H1 (cell line): ENCODE measurements around the gene TARDBP. TPM values are rescaled to one million over a fixed set of nuclear protein-coding genes. Genes with fewer than 3 reads are reported as not detected.
A peak's percentile ranks its signal among the peaks of the same experiment; 100 is the strongest.

Experiments
- CTCF ChIA-PET: fragments of 300-600 bp; sonication (Branson Sonifier 250); formaldehyde crosslinking; loops from one replicate; lab custom pipeline; 2021; ENCODE audit not compliant: partially characterized antibody; lab: Charles Lee
- POLR2A ChIA-PET: fragments of 300-600 bp; sonication (Branson Sonifier 250); formaldehyde crosslinking; loops from one replicate; lab custom pipeline; 2021; ENCODE audit warnings: inconsistent platforms; ENCODE audit not compliant: partially characterized antibody; lab: Charles Lee
- DNase-seq, 2 experiments: peaks; one replicate each; pipeline versions ENCODE4 v3.0.0 to v3.0.0-alpha.2; 2010 to 2022; ENCODE audit warnings: low spot score in 2 of 2, low read depth in 1 of 2, mixed read lengths in 1 of 2
- FAIRE-seq: peaks from 2 replicates; lab custom pipeline; 2011; peaks lifted over from hg19 to GRCh38; lab: Jason Lieb, UNC
- H2AFZ ChIP-seq: 2 replicates; pipeline ENCODE4 v1.8.1; 2012; ENCODE audit warnings: low read length, inconsistent platforms
- H2AK5ac ChIP-seq: 2 replicates; pipeline ENCODE4 v1.6.1; 2013; ENCODE audit warnings: low read depth, low read length
- H2BK120ac ChIP-seq: replicated peaks from 2 replicates; pipeline ENCODE3; 2013; ENCODE audit warnings: low read depth, low read length, inconsistent platforms
- H2BK12ac ChIP-seq: 2 replicates; pipeline ENCODE4 v1.6.1; 2013; ENCODE audit warnings: low read depth, low read length
- H2BK15ac ChIP-seq: 2 replicates; pipeline ENCODE4 v1.6.1; 2013; ENCODE audit warnings: low read length
- H2BK20ac ChIP-seq: 2 replicates; pipeline ENCODE4 v1.6.1; 2013; ENCODE audit warnings: low read length
- H2BK5ac ChIP-seq: 2 replicates; pipeline ENCODE4 v1.6.1; 2013; ENCODE audit warnings: low read depth, low read length
- H3K14ac ChIP-seq: 2 replicates; pipeline ENCODE4 v1.6.1; 2013; ENCODE audit warnings: inconsistent platforms; ENCODE audit not compliant: insufficient read length
- H3K18ac ChIP-seq: 2 replicates; pipeline ENCODE4 v1.6.1; 2013; ENCODE audit warnings: low read length; ENCODE audit errors: extremely low read depth
- H3K23ac ChIP-seq: 2 replicates; pipeline ENCODE4 v1.6.1; 2013; ENCODE audit warnings: inconsistent platforms; ENCODE audit not compliant: insufficient read length
- H3K23me2 ChIP-seq: 2 replicates; pipeline ENCODE4 v1.6.1; 2013; ENCODE audit warnings: low read depth, low read length
- H3K27ac ChIP-seq: 2 replicates; pipeline ENCODE4 v1.6.1; 2011; ENCODE audit warnings: low read depth, low read length, inconsistent platforms
- H3K27me3 ChIP-seq, 4 experiments: replicated peaks in 1 of 4; 1 replicate in 1 of 4; 2 replicates in 3 of 4; pipeline versions ENCODE4 v1.6.1 to v1.8.1; 2011 to 2013; ENCODE audit warnings: low read length in 3 of 4, mild to moderate bottlenecking in 3 of 4, inconsistent platforms in 2 of 4, mixed read lengths in 2 of 4, moderate library complexity in 1 of 4; ENCODE audit not compliant: control insufficient read depth in 3 of 4, insufficient read depth in 3 of 4; ENCODE audit errors: extremely low read depth in 1 of 4
- H3K36me3 ChIP-seq, 4 experiments: 2 replicates each; pipeline versions ENCODE4 v1.6.1 to v1.8.1; 2011 to 2013; ENCODE audit warnings: mild to moderate bottlenecking in 4 of 4, low read length in 3 of 4, moderate library complexity in 2 of 4, control low read depth in 1 of 4, inconsistent platforms in 1 of 4; ENCODE audit not compliant: insufficient read depth in 4 of 4, control insufficient read depth in 2 of 4
- H3K4ac ChIP-seq: replicated peaks from 2 replicates; pipeline ENCODE3; 2013; ENCODE audit warnings: low read length, low read depth, mixed read lengths, inconsistent platforms; ENCODE audit not compliant: insufficient read length
- H3K4me1 ChIP-seq, 4 experiments: replicated peaks in 1 of 4; 1 replicate in 1 of 4; 2 replicates in 3 of 4; pipeline versions ENCODE4 v1.6.1 to v1.8.1; 2011 to 2013; ENCODE audit warnings: low read length in 3 of 4, inconsistent platforms in 2 of 4, mixed read lengths in 1 of 4; ENCODE audit not compliant: insufficient read depth in 4 of 4, control insufficient read depth in 3 of 4
- H3K4me2 ChIP-seq, 2 experiments: 2 replicates each; pipeline versions ENCODE4 v1.6.1 to v1.8.1; 2011 to 2013; ENCODE audit warnings: low read depth in 2 of 2, low read length in 2 of 2, control low read depth in 1 of 2, inconsistent platforms in 1 of 2, mild to moderate bottlenecking in 1 of 2; ENCODE audit not compliant: insufficient read depth in 1 of 2
- H3K4me3 ChIP-seq, 4 experiments: fragments of 200-600, 300-600 bp in 1 of 4; sonication (generic), shearing (Covaris generic), sonication (Bioruptor Twin) in 1 of 4; 2 replicates each; pipeline versions ENCODE4 v1.5.1 to v1.8.1; 2011 to 2016; ENCODE audit warnings: low read length in 4 of 4, low read depth in 3 of 4, control low read depth in 2 of 4, inconsistent platforms in 2 of 4, mild to moderate bottlenecking in 2 of 4, mixed read lengths in 1 of 4, moderate library complexity in 1 of 4; ENCODE audit not compliant: insufficient read depth in 2 of 4; ENCODE audit errors: extremely low read depth in 1 of 4
- H3K56ac ChIP-seq: replicated peaks from 2 replicates; pipeline ENCODE3; 2013; ENCODE audit warnings: low read depth, mild to moderate bottlenecking, mixed read lengths, low read length, inconsistent platforms; ENCODE audit not compliant: insufficient read length
- H3K79me1 ChIP-seq: 2 replicates; pipeline ENCODE4 v1.6.1; 2013; ENCODE audit warnings: low read depth, low read length, control low read depth
- H3K79me2 ChIP-seq, 2 experiments: 2 replicates each; pipeline versions ENCODE4 v1.6.1 to v1.8.1; 2012 to 2013; ENCODE audit warnings: low read length in 2 of 2, mild to moderate bottlenecking in 2 of 2, inconsistent platforms in 1 of 2; ENCODE audit not compliant: insufficient read depth in 2 of 2, control insufficient read depth in 1 of 2
- H3K9ac ChIP-seq, 4 experiments: replicated peaks in 1 of 4; 1 replicate in 1 of 4; 2 replicates in 3 of 4; pipeline versions ENCODE4 v1.6.1 to v1.8.1; 2011 to 2013; ENCODE audit warnings: low read depth in 3 of 4, low read length in 3 of 4, control low read depth in 2 of 4, mild to moderate bottlenecking in 2 of 4, moderate library complexity in 2 of 4, inconsistent platforms in 1 of 4; ENCODE audit errors: extremely low read depth in 1 of 4
- H3K9me3 ChIP-seq, 2 experiments: 2 replicates each; pipeline versions ENCODE4 v1.6.1 to v1.8.1; 2012 to 2013; ENCODE audit warnings: mild to moderate bottlenecking in 2 of 2, moderate library complexity in 2 of 2, control low read depth in 1 of 2, inconsistent platforms in 1 of 2, low read depth in 1 of 2, low read length in 1 of 2, mixed read lengths in 1 of 2; ENCODE audit not compliant: insufficient read depth in 2 of 2
- H4K20me1 ChIP-seq, 2 experiments: replicated peaks in 1 of 2; 2 replicates each; pipeline versions ENCODE3 to v1.8.1; 2011 to 2013; ENCODE audit warnings: inconsistent platforms in 2 of 2, low read length in 2 of 2, mild to moderate bottlenecking in 1 of 2; ENCODE audit not compliant: insufficient read depth in 2 of 2, control insufficient read depth in 1 of 2
- H4K5ac ChIP-seq: 2 replicates; pipeline ENCODE4 v1.6.1; 2013; ENCODE audit warnings: low read length, low read depth, mixed read lengths, inconsistent platforms; ENCODE audit not compliant: insufficient read length
- H4K8ac ChIP-seq: 2 replicates; pipeline ENCODE4 v1.8.0; 2013; ENCODE audit warnings: mild to moderate bottlenecking, moderate library complexity, low read length, inconsistent platforms; ENCODE audit not compliant: insufficient read depth; ENCODE audit errors: extremely low read depth
- H4K91ac ChIP-seq: replicated peaks from 2 replicates; pipeline ENCODE3; 2013; ENCODE audit warnings: low read length, mixed read lengths, inconsistent platforms; ENCODE audit not compliant: insufficient read length
- ASH2L ChIP-seq: fragments of 200-600, 300-600 bp; sonication (generic); IDR thresholded peaks from one replicate; pipeline ENCODE4 v1.7.1; 2017; ENCODE audit warnings: low read length
- CREB1 ChIP-seq: IDR thresholded peaks from 2 replicates; pipeline ENCODE4 v1.6.1; 2012; ENCODE audit warnings: inconsistent platforms
- EZH2 ChIP-seq: fragments of 200-600 bp; sonication (generic); IDR thresholded peaks from 2 replicates; pipeline ENCODE4 v1.7.1; 2012; ENCODE audit warnings: low read depth, mild to moderate bottlenecking, moderate library complexity, low read length, inconsistent platforms; ENCODE audit not compliant: severe bottlenecking
- RXRA ChIP-seq: IDR thresholded peaks from 2 replicates; pipeline ENCODE4 v1.6.1; 2011; ENCODE audit warnings: low read depth, mild to moderate bottlenecking, low read length, moderate library complexity; ENCODE audit not compliant: insufficient read depth
- SAP30 ChIP-seq: fragments of 300-600 bp; sonication (generic); IDR thresholded peaks from 2 replicates; pipeline ENCODE4 v1.7.1; 2012; ENCODE audit warnings: low read length, moderate library complexity, mild to moderate bottlenecking, inconsistent platforms; ENCODE audit not compliant: insufficient read depth, insufficient replicate concordance
- SIX5 ChIP-seq: IDR thresholded peaks from 2 replicates; pipeline ENCODE4 v1.6.1; 2011; ENCODE audit warnings: mild to moderate bottlenecking, low read depth, low read length
- SRF ChIP-seq: IDR thresholded peaks from 2 replicates; pipeline ENCODE4 v1.6.1; 2011; ENCODE audit warnings: mild to moderate bottlenecking, low read depth, low read length, moderate library complexity
- TEAD4 ChIP-seq: IDR thresholded peaks from 2 replicates; pipeline ENCODE4 v1.6.1; 2012; ENCODE audit warnings: low read depth, low read length, inconsistent platforms, mixed read lengths
- WGBS, 2 experiments: shearing (Covaris generic) in 1 of 2; methylation state at CpG; one replicate each; pipeline versions ENCODE4 v1.1.6 to v1.1.7; 2013 to 2015; ENCODE audit warnings: low lambda C conversion rate in 2 of 2, mixed read lengths in 2 of 2, inconsistent platforms in 1 of 2, low coverage in 1 of 2, missing lambda C conversion rate in 1 of 2; ENCODE audit not compliant: insufficient replicate concordance in 2 of 2, insufficient coverage in 1 of 2, insufficient read length in 1 of 2; ENCODE audit errors: extremely low coverage in 1 of 2, missing lambda C conversion rate in 1 of 2; 5-methylcytosine and 5-hydroxymethylcytosine counted together
- polyA plus RNA-seq, 7 experiments: library from polyadenylated mRNA; depleted of rRNA in 3 of 7; stranded (reverse) in 5 of 7; unstranded in 2 of 7; fragments of >200 nt in 5 of 7; fragments of 200-250 nt in 2 of 7; gene quantifications; 1 replicate in 5 of 7; 2 replicates in 1 of 7; 4 replicates in 1 of 7; pipeline versions ENCODE4 v1.2.1 to v1.2.3, GENCODE V29; 2011 to 2013; ENCODE audit warnings: missing spikeins in 2 of 7, mixed read lengths in 2 of 7
- total RNA-seq: library from RNA; stranded (reverse); fragmentation: NEBNext Ultra II Directional; extraction: Animal tissue kit (Norgen Biotek cat#: 25700); gene quantifications from 2 replicates; pipeline ENCODE4 v1.2.1, GENCODE V29; 2021
- TF ChIP-seq, protein P1 (sequence below), 3 experiments: IDR thresholded peaks; 1 replicate in 2 of 3; 2 replicates in 1 of 3; pipeline versions ENCODE4 v1.5.1 to v1.6.1; 2011; ENCODE audit warnings: low read length in 3 of 3, mild to moderate bottlenecking in 3 of 3, inconsistent platforms in 2 of 3, low read depth in 1 of 3, moderate library complexity in 1 of 3; ENCODE audit not compliant: insufficient read depth in 1 of 3; ENCODE audit errors: control extremely low read depth in 1 of 3

TARDBP gene
- total and polyA plus RNA-seq, 2 of the 8 experiments (the other 6 are each of a cell fraction or from before 2014, with no cell fraction given), result 144 to 240 TPM

- Histone ChIP-seq H2AK5ac (no peak overlapping the region), H3K4me1 (peaks cover 0 to 4% (median 2%) of the 10 kb centered on the region in 4 experiments; a peak in 4 of 7 replicates), H3K9me3 (no peaks in the 10 kb centered on the region), H3K56ac (no peak overlapping the region), H2BK20ac (no peak overlapping the region), H2BK12ac (no peak overlapping the region), H3K4ac (no peak overlapping the region), H3K9ac (no peak overlapping the region), H3K36me3 (no peaks in the 10 kb centered on the region), H3K79me1 (no peaks in the 10 kb centered on the region), H3K27me3 (no peaks in the 10 kb centered on the region), H3K14ac (no peak overlapping the region), H3K27ac (no peak overlapping the region), H3K23me2 (no peaks in the 10 kb centered on the region), H4K5ac (no peak overlapping the region), H3K79me2 (no peaks in the 10 kb centered on the region), H4K20me1 (no peaks in the 10 kb centered on the region), H3K23ac (no peak overlapping the region), H2BK5ac (no peak overlapping the region), H3K4me2 (no peak overlapping the region), H4K91ac (no peak overlapping the region), H3K4me3 (no peak overlapping the region), H2BK120ac (no peak overlapping the region), H4K8ac (no peak overlapping the region), H2AFZ (no peak overlapping the region), H3K18ac (no peak overlapping the region), H2BK15ac (0 out of 2 replicates have a peak overlapping the region, but pooled peaks have one; percentile 46)
- DNase-seq (no peak), FAIRE-seq (no peak)
- WGBS, 2 experiments, result 86% methylated on average over 5 of the region's 5 CpGs; no CpG with 5 or more reads in 1 of the 2 experiments
- ChIA-PET POLR2A (interaction anchor here (1.0 to 2.8 kb wide), 3 partner anchors 8 to 23 kb away, joined by 3 to 12 read pairs (median 4); partner anchors contain the start of gene TARDBP), CTCF (interaction anchor here (1.6 kb wide), 1 partner anchor 28 kb away, joined by 6 read pairs; no protein-coding TSS in a partner anchor)
- TF ChIP-seq ASH2L (no peak), RXRA (no peak), CREB1 (no peak), SIX5 (no peak), SRF (no peak), EZH2 (no peak), SAP30 (no peak), TEAD4 (no peak)
- TF ChIP-seq, protein P1, sequence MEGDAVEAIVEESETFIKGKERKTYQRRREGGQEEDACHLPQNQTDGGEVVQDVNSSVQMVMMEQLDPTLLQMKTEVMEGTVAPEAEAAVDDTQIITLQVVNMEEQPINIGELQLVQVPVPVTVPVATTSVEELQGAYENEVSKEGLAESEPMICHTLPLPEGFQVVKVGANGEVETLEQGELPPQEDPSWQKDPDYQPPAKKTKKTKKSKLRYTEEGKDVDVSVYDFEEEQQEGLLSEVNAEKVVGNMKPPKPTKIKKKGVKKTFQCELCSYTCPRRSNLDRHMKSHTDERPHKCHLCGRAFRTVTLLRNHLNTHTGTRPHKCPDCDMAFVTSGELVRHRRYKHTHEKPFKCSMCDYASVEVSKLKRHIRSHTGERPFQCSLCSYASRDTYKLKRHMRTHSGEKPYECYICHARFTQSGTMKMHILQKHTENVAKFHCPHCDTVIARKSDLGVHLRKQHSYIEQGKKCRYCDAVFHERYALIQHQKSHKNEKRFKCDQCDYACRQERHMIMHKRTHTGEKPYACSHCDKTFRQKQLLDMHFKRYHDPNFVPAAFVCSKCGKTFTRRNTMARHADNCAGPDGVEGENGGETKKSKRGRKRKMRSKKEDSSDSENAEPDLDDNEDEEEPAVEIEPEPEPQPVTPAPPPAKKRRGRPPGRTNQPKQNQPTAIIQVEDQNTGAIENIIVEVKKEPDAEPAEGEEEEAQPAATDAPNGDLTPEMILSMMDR (IDR thresholded peaks at IDR 0.05; ENCODE audit: control extremely low read depth in 1 of 3, insufficient read depth in 1 of 3, low read depth in 1 of 3, low read length in 3 of 3), result no peak
These were observed 23.4 kb upstream of the TARDBP start for GRCh38 chr1:10989095-10989494.
